Stomach (tissue), 4 donors: Measurements from ENCODE around the gene CD19.

Experiments used
- EP300 ChIP-seq: sonication (generic); formaldehyde crosslinking; IDR thresholded peaks from one replicate; pipeline ENCODE4 v1.6.1; 2017; ENCODE audit warnings: antibody characterized with exemption
- POLR2A ChIP-seq, 4 donors: fragments of 450-650 bp; IDR thresholded peaks; one replicate each; pipeline ENCODE4 v1.6.1; 2016; ENCODE audit warnings: antibody characterized with exemption in 4 of 4, control low read depth in 2 of 4, mild to moderate bottlenecking in 1 of 4, moderate library complexity in 1 of 4
- TF ChIP-seq, protein P1 (sequence below), 7 experiments: fragments of 450-650 bp in 4 of 7; fragments of 200-600 bp in 3 of 7; sonication (generic) in 3 of 7; IDR thresholded peaks; one replicate each; pipeline ENCODE4 v1.5.1; 2016 to 2019; ENCODE audit warnings: antibody characterized with exemption in 7 of 7, control low read depth in 2 of 7, mild to moderate bottlenecking in 1 of 7

DNA sequence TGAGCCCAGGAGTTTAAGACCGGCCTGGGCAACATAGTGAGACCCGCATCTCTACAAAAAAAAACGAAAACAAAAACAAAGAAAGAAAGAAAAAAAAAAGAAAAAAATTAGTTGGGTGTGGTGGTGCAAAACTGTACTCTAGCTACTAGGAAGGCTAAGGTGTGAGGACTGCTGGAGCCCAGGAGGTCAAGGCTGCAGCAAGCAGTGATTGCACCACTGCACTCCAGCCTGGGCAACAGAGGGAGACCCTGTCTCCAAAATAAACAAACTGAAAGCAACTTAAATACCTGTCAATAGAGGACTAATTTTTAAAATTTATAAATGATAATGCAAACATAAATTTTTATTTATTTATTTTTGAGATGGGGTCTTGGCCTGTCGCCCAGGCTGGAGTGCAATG, 36.2 kb upstream of the CD19 start:
- TF ChIP-seq POLR2A (IDR thresholded peaks at IDR 0.05): no peak
- TF ChIP-seq, protein P1, sequence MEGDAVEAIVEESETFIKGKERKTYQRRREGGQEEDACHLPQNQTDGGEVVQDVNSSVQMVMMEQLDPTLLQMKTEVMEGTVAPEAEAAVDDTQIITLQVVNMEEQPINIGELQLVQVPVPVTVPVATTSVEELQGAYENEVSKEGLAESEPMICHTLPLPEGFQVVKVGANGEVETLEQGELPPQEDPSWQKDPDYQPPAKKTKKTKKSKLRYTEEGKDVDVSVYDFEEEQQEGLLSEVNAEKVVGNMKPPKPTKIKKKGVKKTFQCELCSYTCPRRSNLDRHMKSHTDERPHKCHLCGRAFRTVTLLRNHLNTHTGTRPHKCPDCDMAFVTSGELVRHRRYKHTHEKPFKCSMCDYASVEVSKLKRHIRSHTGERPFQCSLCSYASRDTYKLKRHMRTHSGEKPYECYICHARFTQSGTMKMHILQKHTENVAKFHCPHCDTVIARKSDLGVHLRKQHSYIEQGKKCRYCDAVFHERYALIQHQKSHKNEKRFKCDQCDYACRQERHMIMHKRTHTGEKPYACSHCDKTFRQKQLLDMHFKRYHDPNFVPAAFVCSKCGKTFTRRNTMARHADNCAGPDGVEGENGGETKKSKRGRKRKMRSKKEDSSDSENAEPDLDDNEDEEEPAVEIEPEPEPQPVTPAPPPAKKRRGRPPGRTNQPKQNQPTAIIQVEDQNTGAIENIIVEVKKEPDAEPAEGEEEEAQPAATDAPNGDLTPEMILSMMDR (IDR thresholded peaks at IDR 0.05): no peak
- no peak for TF ChIP-seq EP300
